ENCODE data around the gene SORBS2. TPM values are rescaled to one million over a fixed set of nuclear protein-coding genes. Genes with fewer than 3 reads are reported as not detected.

SORBS2 gene
- total RNA-seq, 1 experiment from 2014 or later = 0.34 TPM

DNA sequence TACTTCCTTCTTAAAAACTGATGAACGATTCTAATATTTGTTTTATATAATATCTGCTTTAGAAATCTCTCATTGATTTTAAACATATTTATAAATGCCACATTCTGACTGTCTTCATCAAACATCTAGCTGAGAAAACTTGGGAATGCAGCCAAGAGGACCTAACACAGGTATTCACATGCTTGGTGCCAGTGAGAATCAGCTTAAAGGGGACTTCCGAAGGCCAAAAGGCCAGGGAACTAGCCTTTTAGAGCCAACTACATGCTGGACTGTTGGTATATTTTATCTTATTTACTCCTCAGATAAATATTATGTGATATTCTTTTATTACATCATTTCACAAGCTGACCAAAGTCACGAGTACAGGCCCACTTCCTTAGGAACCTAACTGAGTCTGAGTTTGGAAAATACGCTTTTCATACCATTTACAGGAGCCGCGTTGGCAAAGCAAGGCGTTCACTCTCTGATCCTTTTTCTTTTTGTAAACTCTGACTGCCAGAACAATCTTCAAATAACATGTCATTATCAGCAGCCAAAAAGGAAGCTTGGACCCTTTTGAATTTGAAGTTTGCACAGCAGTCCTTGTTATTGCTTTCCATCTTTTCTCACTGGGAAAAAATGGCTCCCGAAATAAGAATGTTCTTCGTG lies 235.6 kb downstream of the SORBS2 start:
- H3K9me3 ChIP-seq (ENCODE audit: control insufficient read depth in 1 of 2, insufficient read depth in 1 of 2, low read depth in 1 of 2, low read length in 2 of 2) = no peaks in the 10 kb centered on the region
- H4K20me1 ChIP-seq (ENCODE audit: insufficient read depth) = no peaks in the 10 kb centered on the region
- no peaks in the 10 kb centered on the region for H3K27me3 ChIP-seq (ENCODE audit: insufficient read depth, low read length)
- H3K9ac ChIP-seq (ENCODE audit: low read length) = no peak overlapping the region
- H3K4me2 ChIP-seq (ENCODE audit: low read length) = no peak overlapping the region
- TF ChIP-seq ELF1 (IDR thresholded peaks at IDR 0.05; ENCODE audit: borderline replicate concordance, low read depth) (no peak), JUND (IDR thresholded peaks at IDR 0.05) (no peak), RAD21 (IDR thresholded peaks at IDR 0.05; ENCODE audit: low read depth) (no peak), SRF (IDR thresholded peaks at IDR 0.05; ENCODE audit: low read depth) (no peak), POLR2AphosphoS5 (IDR thresholded peaks at IDR 0.05; ENCODE audit: low read depth, low read length) (no peak), SP1 (IDR thresholded peaks at IDR 0.05; ENCODE audit: low read depth) (no peak), EGR1 (IDR thresholded peaks at IDR 0.05; ENCODE audit: low read depth) (no peak), ZBTB33 (IDR thresholded peaks at IDR 0.05; ENCODE audit: extremely low read depth, insufficient replicate concordance, low read length) (no peak), ZFX (IDR thresholded peaks at IDR 0.05) (no peak), FOSL1 (IDR thresholded peaks at IDR 0.05; ENCODE audit: low read depth) (no peak), TCF7L2 (IDR thresholded peaks at IDR 0.05; ENCODE audit: borderline replicate concordance, extremely low read depth, insufficient read depth, insufficient read length) (no peak), CEBPB (IDR thresholded peaks at IDR 0.05; ENCODE audit: low read depth) (no peak), POLR2A (IDR thresholded peaks at IDR 0.05; ENCODE audit: borderline replicate concordance, extremely low read depth, insufficient read depth, insufficient read length) (no peak)
- TF ChIP-seq, protein P1, sequence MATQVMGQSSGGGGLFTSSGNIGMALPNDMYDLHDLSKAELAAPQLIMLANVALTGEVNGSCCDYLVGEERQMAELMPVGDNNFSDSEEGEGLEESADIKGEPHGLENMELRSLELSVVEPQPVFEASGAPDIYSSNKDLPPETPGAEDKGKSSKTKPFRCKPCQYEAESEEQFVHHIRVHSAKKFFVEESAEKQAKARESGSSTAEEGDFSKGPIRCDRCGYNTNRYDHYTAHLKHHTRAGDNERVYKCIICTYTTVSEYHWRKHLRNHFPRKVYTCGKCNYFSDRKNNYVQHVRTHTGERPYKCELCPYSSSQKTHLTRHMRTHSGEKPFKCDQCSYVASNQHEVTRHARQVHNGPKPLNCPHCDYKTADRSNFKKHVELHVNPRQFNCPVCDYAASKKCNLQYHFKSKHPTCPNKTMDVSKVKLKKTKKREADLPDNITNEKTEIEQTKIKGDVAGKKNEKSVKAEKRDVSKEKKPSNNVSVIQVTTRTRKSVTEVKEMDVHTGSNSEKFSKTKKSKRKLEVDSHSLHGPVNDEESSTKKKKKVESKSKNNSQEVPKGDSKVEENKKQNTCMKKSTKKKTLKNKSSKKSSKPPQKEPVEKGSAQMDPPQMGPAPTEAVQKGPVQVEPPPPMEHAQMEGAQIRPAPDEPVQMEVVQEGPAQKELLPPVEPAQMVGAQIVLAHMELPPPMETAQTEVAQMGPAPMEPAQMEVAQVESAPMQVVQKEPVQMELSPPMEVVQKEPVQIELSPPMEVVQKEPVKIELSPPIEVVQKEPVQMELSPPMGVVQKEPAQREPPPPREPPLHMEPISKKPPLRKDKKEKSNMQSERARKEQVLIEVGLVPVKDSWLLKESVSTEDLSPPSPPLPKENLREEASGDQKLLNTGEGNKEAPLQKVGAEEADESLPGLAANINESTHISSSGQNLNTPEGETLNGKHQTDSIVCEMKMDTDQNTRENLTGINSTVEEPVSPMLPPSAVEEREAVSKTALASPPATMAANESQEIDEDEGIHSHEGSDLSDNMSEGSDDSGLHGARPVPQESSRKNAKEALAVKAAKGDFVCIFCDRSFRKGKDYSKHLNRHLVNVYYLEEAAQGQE (IDR thresholded peaks at IDR 0.05; ENCODE audit: low read depth) = no peak
- TF ChIP-seq, protein P2, sequence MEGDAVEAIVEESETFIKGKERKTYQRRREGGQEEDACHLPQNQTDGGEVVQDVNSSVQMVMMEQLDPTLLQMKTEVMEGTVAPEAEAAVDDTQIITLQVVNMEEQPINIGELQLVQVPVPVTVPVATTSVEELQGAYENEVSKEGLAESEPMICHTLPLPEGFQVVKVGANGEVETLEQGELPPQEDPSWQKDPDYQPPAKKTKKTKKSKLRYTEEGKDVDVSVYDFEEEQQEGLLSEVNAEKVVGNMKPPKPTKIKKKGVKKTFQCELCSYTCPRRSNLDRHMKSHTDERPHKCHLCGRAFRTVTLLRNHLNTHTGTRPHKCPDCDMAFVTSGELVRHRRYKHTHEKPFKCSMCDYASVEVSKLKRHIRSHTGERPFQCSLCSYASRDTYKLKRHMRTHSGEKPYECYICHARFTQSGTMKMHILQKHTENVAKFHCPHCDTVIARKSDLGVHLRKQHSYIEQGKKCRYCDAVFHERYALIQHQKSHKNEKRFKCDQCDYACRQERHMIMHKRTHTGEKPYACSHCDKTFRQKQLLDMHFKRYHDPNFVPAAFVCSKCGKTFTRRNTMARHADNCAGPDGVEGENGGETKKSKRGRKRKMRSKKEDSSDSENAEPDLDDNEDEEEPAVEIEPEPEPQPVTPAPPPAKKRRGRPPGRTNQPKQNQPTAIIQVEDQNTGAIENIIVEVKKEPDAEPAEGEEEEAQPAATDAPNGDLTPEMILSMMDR (IDR thresholded peaks at IDR 0.05 in 2 of 3, conservative IDR thresholded peaks at IDR 0.05 in 1 of 3; ENCODE audit: borderline replicate concordance in 1 of 3, insufficient read depth in 1 of 3, low read depth in 2 of 3, low read length in 2 of 3) = no peak
- H3K79me2 ChIP-seq (ENCODE audit: insufficient read depth, low read length) = no peaks in the 10 kb centered on the region
- ChIA-PET RAD21 (ENCODE audit: low non-redundant PET in 1 of 2, low total read pairs in 2 of 2, uncharacterized antibody in 2 of 2, unreplicated experiment in 2 of 2) (no interaction called here), POLR2A (interaction anchor here (0.9 kb wide), 1 partner anchor 9 kb away, joined by 3 read pairs; no protein-coding TSS in a partner anchor), CTCF (no interaction called here)
- ATAC-seq (no peak), DNase-seq (ENCODE audit: low read depth, low spot score) (no peak)
- no peaks in the 10 kb centered on the region for H3K36me3 ChIP-seq (ENCODE audit: control insufficient read depth in 1 of 2, insufficient read depth in 2 of 2, low read length in 2 of 2)
- H3K9me2 ChIP-seq (ENCODE audit: insufficient read depth) = no peaks in the 10 kb centered on the region; the same call in 1 of the 2 replicates
- BruUV-seq (replicated peaks) = no TSS peak
- H3K27ac ChIP-seq (ENCODE audit: low read depth, low read length) = no peak overlapping the region
- H3K4me1 ChIP-seq (ENCODE audit: control insufficient read depth in 1 of 2, insufficient read depth in 2 of 2, low read length in 2 of 2) = peaks cover 8 to 19% of the 10 kb centered on the region in 2 experiments
- intact Hi-C loops (cut with micrococcal nuclease) = no loop called here
- no peak overlapping the region for H2AFZ ChIP-seq (ENCODE audit: low read depth, low read length, poor library complexity, severe bottlenecking)
- no peak overlapping the region for H3K4me3 ChIP-seq (replicated peaks in 1 of 2; ENCODE audit: low read depth in 1 of 2, low read length in 2 of 2)
